Panc1 (cell line): Measurements from ENCODE around the gene PPIL6. TPM values are rescaled to one million over a fixed set of nuclear protein-coding genes. Genes with fewer than 3 reads are reported as not detected.
A peak's percentile ranks its signal among the peaks of the same experiment; 100 is the strongest.

Experiments
- ATAC-seq: fragments of 200-7000 bp; cut with Tn5 transposase; 2 replicates; pipeline ENCODE4 v1.9.1; 2020; ENCODE audit warnings: mild to moderate bottlenecking, moderate library complexity
- BruUV-seq: library from RNA; stranded (reverse); fragments of 400-500 nt; replicated peaks from 2 replicates; lab custom pipeline; 2021; lab: Mats Ljungman, UMichigan
- CTCF ChIA-PET: fragments of 300-600 bp; sonication (Branson Sonifier 250); formaldehyde crosslinking; loops from one replicate; lab custom pipeline; 2022; ENCODE audit warnings: antibody characterized with exemption; lab: Charles Lee
- POLR2A ChIA-PET: fragments of 300-600 bp; sonication (Branson Sonifier 250); formaldehyde crosslinking; loops from one replicate; lab custom pipeline; 2022; ENCODE audit warnings: antibody characterized with exemption; lab: Charles Lee
- DNase-seq: peaks from one replicate; pipeline ENCODE4 v3.0.0-alpha.2; 2010; ENCODE audit warnings: low read depth, low spot score
- H3K27ac ChIP-seq: 2 replicates; pipeline ENCODE4 v1.5.1; 2011; ENCODE audit warnings: mild to moderate bottlenecking, low read length, inconsistent platforms
- H3K27me3 ChIP-seq: fragments of 200-500 bp; sonication (Bioruptor generic); 2 replicates; pipeline ENCODE4 v1.6.0; 2014; ENCODE audit warnings: low read length, inconsistent platforms; ENCODE audit not compliant: control insufficient read depth, insufficient read depth
- H3K36me3 ChIP-seq: fragments of 200-500 bp; sonication (Bioruptor generic); 2 replicates; pipeline ENCODE4 v1.5.1; 2014; ENCODE audit warnings: inconsistent platforms, mild to moderate bottlenecking, low read length, moderate library complexity; ENCODE audit not compliant: control insufficient read depth, insufficient read depth
- H3K4me1 ChIP-seq: 2 replicates; pipeline ENCODE4 v1.5.1; 2011; ENCODE audit warnings: inconsistent platforms, mild to moderate bottlenecking, low read length, moderate library complexity; ENCODE audit not compliant: control insufficient read depth, insufficient read depth
- H3K4me3 ChIP-seq, 2 experiments: 2 replicates each; pipeline ENCODE4 v1.5.1; 2011 to 2012; ENCODE audit warnings: low read depth in 2 of 2, low read length in 2 of 2, mild to moderate bottlenecking in 2 of 2, inconsistent platforms in 1 of 2, moderate library complexity in 1 of 2
- H3K9me3 ChIP-seq: fragments of 200-500 bp; sonication (Bioruptor generic); 2 replicates; pipeline ENCODE4 v1.5.1; 2014; ENCODE audit warnings: low read depth, mild to moderate bottlenecking, inconsistent platforms, low read length, moderate library complexity; ENCODE audit not compliant: control insufficient read depth, insufficient read depth
- POLR2AphosphoS5 ChIP-seq: IDR thresholded peaks from 2 replicates; pipeline ENCODE4 v1.6.1; 2012; ENCODE audit warnings: mild to moderate bottlenecking, low read depth, low read length, moderate library complexity
- SIN3A ChIP-seq: IDR thresholded peaks from 2 replicates; pipeline ENCODE4 v1.6.1; 2012; ENCODE audit warnings: low read depth, mild to moderate bottlenecking, low read length, moderate library complexity, borderline replicate concordance; ENCODE audit not compliant: insufficient read depth
- TCF7L2 ChIP-seq: IDR thresholded peaks from 2 replicates; pipeline ENCODE4 v1.6.1; 2011; ENCODE audit warnings: mild to moderate bottlenecking, low read depth, low read length, inconsistent platforms
- in situ Hi-C: cut with HindIII; loops from 2 replicates; pipeline ENCODE4 v1.10.0; 2016; ENCODE audit warnings: low sequenced_read_pairs, low pct_unique_long_range_greater_than_20kb
- intact Hi-C: fragments of 100-400 bp; cut with micrococcal nuclease; formaldehyde crosslinking; loops from one replicate; pipeline ENCODE4 v1.10.0; 2022; ENCODE audit not compliant: unreplicated experiment
- total RNA-seq: library from RNA; stranded (reverse); gene quantifications from one replicate; pipeline ENCODE4 v1.2.1, GENCODE V29; 2021; ENCODE audit not compliant: unreplicated experiment
- TF ChIP-seq, protein P1 (sequence below), 2 experiments: IDR thresholded peaks; 2 replicates each; pipeline ENCODE4 v1.6.1; 2011 to 2012; ENCODE audit warnings: low read depth in 2 of 2, control low read depth in 1 of 2, low read length in 1 of 2, mild to moderate bottlenecking in 1 of 2, moderate library complexity in 1 of 2; ENCODE audit not compliant: insufficient read depth in 1 of 2
- TF ChIP-seq, protein P2 (sequence below): fragments of 450-650 bp; IDR thresholded peaks from 2 replicates; pipeline ENCODE4 v1.5.1; 2017; ENCODE audit warnings: mild to moderate bottlenecking

PPIL6 gene
- total RNA-seq, 1 experiment from 2014 or later, result 2.2 TPM

DNA sequence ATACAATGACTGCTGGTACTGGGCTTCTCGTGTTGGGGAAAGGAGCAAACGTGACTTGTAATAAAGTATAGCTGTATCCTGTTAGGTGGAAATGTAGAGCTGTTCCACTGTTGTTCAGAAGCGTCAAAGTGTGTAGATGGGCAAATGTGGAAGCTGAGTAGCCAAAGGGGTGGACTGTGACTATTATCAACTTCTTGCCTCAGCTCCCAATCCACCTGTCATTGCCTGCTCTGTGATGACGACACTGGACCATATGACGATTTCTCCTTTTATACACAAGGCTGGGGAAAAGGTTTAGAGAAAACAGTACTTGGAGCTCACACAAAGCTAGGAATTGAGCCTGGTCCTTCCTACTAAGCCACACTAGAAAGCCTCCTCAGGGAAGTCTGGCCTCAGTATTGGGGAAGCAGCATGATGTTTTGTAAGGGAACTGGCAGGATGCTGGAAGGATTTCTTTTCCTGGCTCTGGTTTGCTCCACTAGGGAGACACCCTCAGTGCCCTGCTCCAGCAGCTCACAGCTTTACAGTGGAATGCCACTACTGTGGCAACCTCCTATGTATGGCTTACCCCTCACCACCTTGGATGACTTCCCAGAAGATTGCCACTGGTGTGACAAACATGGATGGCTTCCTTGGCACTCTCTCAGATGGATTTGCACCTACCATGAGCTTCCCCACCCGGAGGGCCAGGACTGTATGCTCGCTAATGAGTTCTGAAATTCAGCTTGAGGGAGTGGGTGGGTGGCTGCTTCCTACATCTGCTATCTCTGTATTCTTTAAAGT is 78.1 kb downstream of the PPIL6 start:
- Histone ChIP-seq H3K4me3 (no peak overlapping the region), H3K36me3 (peaks cover 20% of the 10 kb centered on the region), H3K9me3 (peaks cover 4% of the 10 kb centered on the region; the same call in 1 of the 2 replicates), H3K4me1 (no peaks in the 10 kb centered on the region), H3K27ac (no peak overlapping the region), H3K27me3 (no peaks in the 10 kb centered on the region)
- ChIA-PET CTCF (no interaction called here), POLR2A (no interaction called here)
- ATAC-seq (no peak), DNase-seq (no peak)
- TF ChIP-seq, protein P1, sequence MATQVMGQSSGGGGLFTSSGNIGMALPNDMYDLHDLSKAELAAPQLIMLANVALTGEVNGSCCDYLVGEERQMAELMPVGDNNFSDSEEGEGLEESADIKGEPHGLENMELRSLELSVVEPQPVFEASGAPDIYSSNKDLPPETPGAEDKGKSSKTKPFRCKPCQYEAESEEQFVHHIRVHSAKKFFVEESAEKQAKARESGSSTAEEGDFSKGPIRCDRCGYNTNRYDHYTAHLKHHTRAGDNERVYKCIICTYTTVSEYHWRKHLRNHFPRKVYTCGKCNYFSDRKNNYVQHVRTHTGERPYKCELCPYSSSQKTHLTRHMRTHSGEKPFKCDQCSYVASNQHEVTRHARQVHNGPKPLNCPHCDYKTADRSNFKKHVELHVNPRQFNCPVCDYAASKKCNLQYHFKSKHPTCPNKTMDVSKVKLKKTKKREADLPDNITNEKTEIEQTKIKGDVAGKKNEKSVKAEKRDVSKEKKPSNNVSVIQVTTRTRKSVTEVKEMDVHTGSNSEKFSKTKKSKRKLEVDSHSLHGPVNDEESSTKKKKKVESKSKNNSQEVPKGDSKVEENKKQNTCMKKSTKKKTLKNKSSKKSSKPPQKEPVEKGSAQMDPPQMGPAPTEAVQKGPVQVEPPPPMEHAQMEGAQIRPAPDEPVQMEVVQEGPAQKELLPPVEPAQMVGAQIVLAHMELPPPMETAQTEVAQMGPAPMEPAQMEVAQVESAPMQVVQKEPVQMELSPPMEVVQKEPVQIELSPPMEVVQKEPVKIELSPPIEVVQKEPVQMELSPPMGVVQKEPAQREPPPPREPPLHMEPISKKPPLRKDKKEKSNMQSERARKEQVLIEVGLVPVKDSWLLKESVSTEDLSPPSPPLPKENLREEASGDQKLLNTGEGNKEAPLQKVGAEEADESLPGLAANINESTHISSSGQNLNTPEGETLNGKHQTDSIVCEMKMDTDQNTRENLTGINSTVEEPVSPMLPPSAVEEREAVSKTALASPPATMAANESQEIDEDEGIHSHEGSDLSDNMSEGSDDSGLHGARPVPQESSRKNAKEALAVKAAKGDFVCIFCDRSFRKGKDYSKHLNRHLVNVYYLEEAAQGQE (IDR thresholded peaks at IDR 0.05; ENCODE audit: insufficient read depth in 1 of 2, low read depth in 2 of 2, low read length in 1 of 2), result no peak
- TF ChIP-seq, protein P2, sequence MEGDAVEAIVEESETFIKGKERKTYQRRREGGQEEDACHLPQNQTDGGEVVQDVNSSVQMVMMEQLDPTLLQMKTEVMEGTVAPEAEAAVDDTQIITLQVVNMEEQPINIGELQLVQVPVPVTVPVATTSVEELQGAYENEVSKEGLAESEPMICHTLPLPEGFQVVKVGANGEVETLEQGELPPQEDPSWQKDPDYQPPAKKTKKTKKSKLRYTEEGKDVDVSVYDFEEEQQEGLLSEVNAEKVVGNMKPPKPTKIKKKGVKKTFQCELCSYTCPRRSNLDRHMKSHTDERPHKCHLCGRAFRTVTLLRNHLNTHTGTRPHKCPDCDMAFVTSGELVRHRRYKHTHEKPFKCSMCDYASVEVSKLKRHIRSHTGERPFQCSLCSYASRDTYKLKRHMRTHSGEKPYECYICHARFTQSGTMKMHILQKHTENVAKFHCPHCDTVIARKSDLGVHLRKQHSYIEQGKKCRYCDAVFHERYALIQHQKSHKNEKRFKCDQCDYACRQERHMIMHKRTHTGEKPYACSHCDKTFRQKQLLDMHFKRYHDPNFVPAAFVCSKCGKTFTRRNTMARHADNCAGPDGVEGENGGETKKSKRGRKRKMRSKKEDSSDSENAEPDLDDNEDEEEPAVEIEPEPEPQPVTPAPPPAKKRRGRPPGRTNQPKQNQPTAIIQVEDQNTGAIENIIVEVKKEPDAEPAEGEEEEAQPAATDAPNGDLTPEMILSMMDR, result no peak
- TF ChIP-seq SIN3A (no peak), POLR2AphosphoS5 (peak; percentile 13; the same call in 1 of the 2 replicates)
- in situ Hi-C loops, result no loop called here
- BruUV-seq, result no TSS peak
- intact Hi-C loops, result no loop called here

DNA sequence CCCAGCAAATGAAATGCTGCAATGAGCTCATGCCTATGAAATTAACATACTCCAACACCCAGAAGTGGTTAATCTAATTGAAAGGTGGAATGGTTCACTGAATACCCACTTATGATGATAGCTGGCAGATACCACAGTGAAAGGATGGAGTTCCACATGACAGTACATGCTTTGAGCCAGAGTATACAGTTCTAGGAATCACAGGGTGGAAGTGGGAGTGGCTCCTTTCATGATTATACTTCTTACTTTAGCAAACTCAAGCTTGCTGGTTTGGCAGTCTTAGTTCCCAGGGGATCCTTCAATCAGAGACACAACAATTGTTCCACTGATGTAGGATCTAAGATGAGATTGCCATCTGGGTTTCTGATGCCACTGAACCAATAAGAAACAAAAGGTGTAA is 79.6 kb downstream of the PPIL6 start:
- ChIA-PET CTCF (no interaction called here), POLR2A (no interaction called here)
- H3K4me3 ChIP-seq, result no peak overlapping the region
- no peak for TF ChIP-seq POLR2AphosphoS5
- TF ChIP-seq SIN3A, result no peak
- BruUV-seq, result no TSS peak
- H3K27ac ChIP-seq, result no peak overlapping the region
- intact Hi-C loops, result no loop called here
- ATAC-seq, result no peak
- no peaks in the 10 kb centered on the region for H3K4me1 ChIP-seq
- peaks cover 16% of the 10 kb centered on the region; the same call in 1 of the 2 replicates for H3K9me3 ChIP-seq
- in situ Hi-C loops, result no loop called here
- peaks cover 7% of the 10 kb centered on the region; the same call in 1 of the 2 replicates for H3K36me3 ChIP-seq
- no peak for DNase-seq
- H3K27me3 ChIP-seq, result no peaks in the 10 kb centered on the region

DNA sequence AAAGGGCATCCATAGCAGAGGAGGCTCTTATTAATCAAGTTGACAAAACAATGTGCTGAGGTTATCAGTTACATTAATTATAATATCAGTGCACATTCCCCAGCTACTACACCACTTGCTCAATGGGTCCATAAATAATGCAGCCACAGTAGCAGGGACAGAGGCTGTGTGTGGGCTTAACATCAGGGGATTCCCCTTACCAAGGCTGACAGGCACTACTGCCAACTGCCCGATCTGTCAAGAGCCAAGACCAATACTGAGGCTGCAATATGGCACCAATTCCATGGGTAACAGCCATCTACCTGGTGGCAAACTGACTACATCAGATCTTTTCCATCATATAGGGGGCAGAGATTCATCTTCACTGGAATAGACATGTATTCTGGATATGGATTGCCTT is 80.1 kb downstream of the PPIL6 start:
- no peak for TF ChIP-seq POLR2AphosphoS5
- TF ChIP-seq SIN3A, result no peak
- TF ChIP-seq TCF7L2, result no peak
- TF ChIP-seq, protein P2, result no peak
- TF ChIP-seq, protein P1 (IDR thresholded peaks at IDR 0.05; ENCODE audit: insufficient read depth in 1 of 2, low read depth in 2 of 2, low read length in 1 of 2), result no peak
- H3K27ac ChIP-seq, result no peak overlapping the region
- intact Hi-C loops (no loop called here), in situ Hi-C loops (no loop called here)
- peaks cover 16% of the 10 kb centered on the region; the same call in 1 of the 2 replicates for H3K9me3 ChIP-seq
- POLR2A ChIA-PET, result no interaction called here
- H3K4me1 ChIP-seq, result no peaks in the 10 kb centered on the region
- peaks cover 7% of the 10 kb centered on the region; the same call in 1 of the 2 replicates for H3K36me3 ChIP-seq
- no peaks in the 10 kb centered on the region for H3K27me3 ChIP-seq
- no peak overlapping the region for H3K4me3 ChIP-seq
- DNase-seq (no peak), ATAC-seq (no peak; the same call in 1 of the 2 replicates)
- CTCF ChIA-PET, result no interaction called here
- BruUV-seq, result no TSS peak
